Measurements from ENCODE around the gene PDLIM5. TPM values are rescaled to one million over a fixed set of nuclear protein-coding genes. Genes with fewer than 3 reads are reported as not detected.
"Not testable (repeated sequence)": the region's sequence is repeated elsewhere in the genome, so short reads cannot be mapped to it uniquely, and the experiment has no call there.

Gene PDLIM5
- total RNA-seq, 1 donor, result 124 TPM

GRCh38 chr4:94511591-94511990 lies 59.8 kb downstream of the PDLIM5 start:
- no peak overlapping the region for H3K4me3 ChIP-seq (ENCODE audit: low read depth, low read length)
- TF ChIP-seq, protein P1, sequence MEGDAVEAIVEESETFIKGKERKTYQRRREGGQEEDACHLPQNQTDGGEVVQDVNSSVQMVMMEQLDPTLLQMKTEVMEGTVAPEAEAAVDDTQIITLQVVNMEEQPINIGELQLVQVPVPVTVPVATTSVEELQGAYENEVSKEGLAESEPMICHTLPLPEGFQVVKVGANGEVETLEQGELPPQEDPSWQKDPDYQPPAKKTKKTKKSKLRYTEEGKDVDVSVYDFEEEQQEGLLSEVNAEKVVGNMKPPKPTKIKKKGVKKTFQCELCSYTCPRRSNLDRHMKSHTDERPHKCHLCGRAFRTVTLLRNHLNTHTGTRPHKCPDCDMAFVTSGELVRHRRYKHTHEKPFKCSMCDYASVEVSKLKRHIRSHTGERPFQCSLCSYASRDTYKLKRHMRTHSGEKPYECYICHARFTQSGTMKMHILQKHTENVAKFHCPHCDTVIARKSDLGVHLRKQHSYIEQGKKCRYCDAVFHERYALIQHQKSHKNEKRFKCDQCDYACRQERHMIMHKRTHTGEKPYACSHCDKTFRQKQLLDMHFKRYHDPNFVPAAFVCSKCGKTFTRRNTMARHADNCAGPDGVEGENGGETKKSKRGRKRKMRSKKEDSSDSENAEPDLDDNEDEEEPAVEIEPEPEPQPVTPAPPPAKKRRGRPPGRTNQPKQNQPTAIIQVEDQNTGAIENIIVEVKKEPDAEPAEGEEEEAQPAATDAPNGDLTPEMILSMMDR (IDR thresholded peaks at IDR 0.05; ENCODE audit: insufficient read depth, low read length), result no peak
- DNase-seq (ENCODE audit: low read depth), result no peak

DNA sequence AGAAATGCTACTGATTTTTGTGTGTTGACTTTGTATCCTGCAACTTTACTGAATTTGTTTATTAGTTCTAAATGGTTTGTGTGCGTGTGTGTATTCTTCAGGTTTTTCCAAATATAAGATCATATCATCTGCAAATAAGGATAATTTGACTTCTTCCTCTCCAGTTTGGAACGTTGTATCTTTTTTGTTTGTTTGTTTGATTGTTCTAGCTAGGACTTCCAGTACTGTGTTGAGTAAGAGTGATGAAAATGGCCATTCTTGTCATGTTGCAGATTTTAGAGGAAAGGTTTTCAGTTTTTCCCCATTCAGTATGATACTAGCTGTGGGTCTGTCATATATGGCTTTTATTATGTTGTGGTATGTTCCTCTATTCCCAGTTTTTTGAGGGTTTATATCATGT lies 61.8 kb downstream of the PDLIM5 start:
- not testable (repeated sequence) for DNase-seq (ENCODE audit: low read depth); H3K4me3 ChIP-seq (ENCODE audit: low read depth, low read length)

- TF ChIP-seq, protein P1 (IDR thresholded peaks at IDR 0.05; ENCODE audit: insufficient read depth, low read length), result no peak
- DNase-seq (ENCODE audit: low read depth), result no peak
- H3K4me3 ChIP-seq (ENCODE audit: low read depth, low read length), result no peak overlapping the region
Measured at GRCh38 chr4:94515365-94515764, 63.6 kb downstream of the PDLIM5 start.

DNA sequence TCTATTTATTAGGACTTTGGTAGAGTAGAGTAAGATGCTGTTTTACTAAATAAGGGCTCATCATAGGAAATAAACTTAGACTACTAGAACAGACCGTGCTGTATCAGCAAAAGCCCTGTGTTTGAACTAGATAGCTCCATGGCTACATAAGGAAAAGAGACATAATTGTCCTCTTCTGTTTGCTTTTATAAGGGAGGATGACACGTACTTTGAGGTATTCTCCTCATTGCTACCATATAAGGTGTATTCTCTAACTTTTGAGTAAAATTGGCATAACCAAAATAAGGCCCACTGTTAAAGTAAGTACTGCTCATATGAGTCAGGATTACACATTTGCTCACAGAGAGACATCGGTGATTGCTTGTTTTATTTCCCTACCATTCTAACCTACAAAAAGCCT lies 64.3 kb downstream of the PDLIM5 start:
- TF ChIP-seq, protein P1 (IDR thresholded peaks at IDR 0.05; ENCODE audit: insufficient read depth, low read length), result no peak
- peak; percentile 53 for DNase-seq (ENCODE audit: low read depth)
- H3K4me3 ChIP-seq (ENCODE audit: low read depth, low read length), result no peak overlapping the region

- TF ChIP-seq, protein P1 (IDR thresholded peaks at IDR 0.05; ENCODE audit: insufficient read depth, low read length), result no peak
- DNase-seq (ENCODE audit: low read depth), result no peak
- H3K4me3 ChIP-seq (ENCODE audit: low read depth, low read length), result no peak overlapping the region
Measured at GRCh38 chr4:94516999-94517398, 65.3 kb downstream of the PDLIM5 start.

GRCh38 chr4:94517492-94517891 lies 65.8 kb downstream of the PDLIM5 start:
- TF ChIP-seq, protein P1 (IDR thresholded peaks at IDR 0.05; ENCODE audit: insufficient read depth, low read length), result no peak
- no peak overlapping the region for H3K4me3 ChIP-seq (ENCODE audit: low read depth, low read length)
- no peak for DNase-seq (ENCODE audit: low read depth)

DNA sequence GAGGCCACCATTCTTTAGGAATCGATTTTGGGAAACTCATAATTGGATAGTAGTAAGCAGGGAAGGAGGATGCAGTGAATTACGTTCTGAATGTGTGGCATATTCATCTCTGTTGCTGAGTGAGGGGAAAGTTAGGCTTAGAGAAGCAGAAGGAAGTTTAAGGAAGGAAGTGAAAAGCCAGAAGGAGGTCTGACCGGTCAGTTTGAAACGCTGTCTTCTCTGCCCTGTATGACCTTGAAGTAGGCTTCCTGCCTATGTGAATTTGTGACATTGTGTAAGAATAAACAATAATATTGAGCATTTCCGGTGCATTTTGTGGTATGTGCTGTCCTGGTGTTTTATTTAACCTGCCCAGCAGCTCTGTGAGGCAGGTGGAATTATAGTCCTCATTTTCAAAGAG lies 67.3 kb downstream of the PDLIM5 start:
- no peak overlapping the region for H3K4me3 ChIP-seq (ENCODE audit: low read depth, low read length)
- DNase-seq (ENCODE audit: low read depth), result no peak
- TF ChIP-seq, protein P1 (IDR thresholded peaks at IDR 0.05; ENCODE audit: insufficient read depth, low read length), result no peak
